Caco-2 (cell line): Measurements from ENCODE around the gene PIP4K2A. TPM values are rescaled to one million over a fixed set of nuclear protein-coding genes. Genes with fewer than 3 reads are reported as not detected.

Source experiments
- BruUV-seq: library from RNA; stranded (reverse); fragments of 400-500 nt; replicated peaks from 2 replicates; lab custom pipeline; 2021; lab: Mats Ljungman, UMichigan
- CTCF ChIA-PET: fragments of 300-600 bp; sonication (Branson Sonifier 250); formaldehyde crosslinking; loops from one replicate; lab custom pipeline; 2022; ENCODE audit warnings: antibody characterized with exemption; lab: Charles Lee
- POLR2A ChIA-PET: fragments of 300-600 bp; sonication (Branson Sonifier 250); formaldehyde crosslinking; loops from one replicate; lab custom pipeline; 2022; ENCODE audit warnings: antibody characterized with exemption; lab: Charles Lee
- DNase-seq, 2 experiments: peaks; one replicate each; pipeline versions ENCODE4 v3.0.0 to v3.0.0-alpha.2; 2020 to 2022
- H3K27me3 ChIP-seq: replicated peaks from 2 replicates; pipeline ENCODE4 v1.6.0; 2011; ENCODE audit warnings: low read length; ENCODE audit not compliant: control insufficient read depth, insufficient read depth
- H3K36me3 ChIP-seq: 2 replicates; pipeline ENCODE4 v1.5.1; 2011; ENCODE audit warnings: low read length; ENCODE audit not compliant: control insufficient read depth, insufficient read depth
- H3K4me1 ChIP-seq: fragments of 250-450 bp; sonication (Bioruptor Pico); 2 replicates; pipeline ENCODE4 v1.5.1; 2020; ENCODE audit warnings: mild to moderate bottlenecking
- H3K4me3 ChIP-seq: 2 replicates; pipeline ENCODE4 v1.5.1; 2011; ENCODE audit warnings: low read depth, mild to moderate bottlenecking, control low read depth, low read length
- H3K9me3 ChIP-seq: fragments of 250-450 bp; sonication (Bioruptor Pico); 2 replicates; pipeline ENCODE4 v1.5.1; 2020; ENCODE audit warnings: mild to moderate bottlenecking, moderate library complexity
- H3K27ac Mint-ChIP-seq: one replicate; pipeline ENCODE4 v1.8.0; 2022; ENCODE audit warnings: mixed read lengths; ENCODE audit not compliant: unreplicated experiment
- H3K27me3 Mint-ChIP-seq: one replicate; pipeline ENCODE4 v1.8.0; 2022; ENCODE audit warnings: mixed read lengths; ENCODE audit not compliant: insufficient read depth, unreplicated experiment
- H3K36me3 Mint-ChIP-seq: one replicate; pipeline ENCODE4 v1.8.0; 2022; ENCODE audit warnings: mild to moderate bottlenecking, mixed read lengths; ENCODE audit not compliant: insufficient read depth, unreplicated experiment
- H3K4me1 Mint-ChIP-seq: one replicate; pipeline ENCODE4 v1.8.0; 2022; ENCODE audit warnings: low read depth, mixed read lengths; ENCODE audit not compliant: unreplicated experiment
- H3K4me3 Mint-ChIP-seq: one replicate; pipeline ENCODE4 v1.8.0; 2022; ENCODE audit warnings: mild to moderate bottlenecking, moderate library complexity, mixed read lengths; ENCODE audit not compliant: unreplicated experiment
- H3K9me3 Mint-ChIP-seq: one replicate; pipeline ENCODE4 v1.8.0; 2022; ENCODE audit warnings: mixed read lengths; ENCODE audit not compliant: unreplicated experiment
- CTCF ChIP-seq, 2 experiments: fragments of 200-600 bp in 1 of 2; IDR thresholded peaks; 1 replicate in 1 of 2; 2 replicates in 1 of 2; pipeline versions ENCODE4 v1.5.1 to v1.8.0; 2011 to 2022; ENCODE audit warnings: antibody characterized with exemption in 1 of 2, control low read depth in 1 of 2, inconsistent platforms in 1 of 2, low read depth in 1 of 2, low read length in 1 of 2, mild to moderate bottlenecking in 1 of 2, moderate library complexity in 1 of 2; ENCODE audit not compliant: insufficient read depth in 1 of 2, severe bottlenecking in 1 of 2, unreplicated experiment in 1 of 2
- intact Hi-C: fragments of 100-400 bp; cut with micrococcal nuclease; formaldehyde crosslinking; loops from one replicate; pipeline ENCODE4 v1.10.0; 2022; ENCODE audit not compliant: unreplicated experiment
- total RNA-seq: library from RNA; stranded (reverse); gene quantifications from 2 replicates; pipeline ENCODE4 v1.2.3, GENCODE V29; 2022

The PIP4K2A gene
- total RNA-seq, 1 experiment from 2014 or later: 26.9 TPM

- H3K36me3 Mint-ChIP-seq: no peaks in the 10 kb centered on the region
- no peak for TF ChIP-seq CTCF (IDR thresholded peaks at IDR 0.05; ENCODE audit: insufficient read depth in 1 of 2, low read depth in 1 of 2, low read length in 1 of 2, severe bottlenecking in 1 of 2, unreplicated experiment in 1 of 2)
- CTCF ChIA-PET: no interaction called here
- Histone ChIP-seq H3K9me3 (no peaks in the 10 kb centered on the region), H3K4me3 (no peak overlapping the region), H3K4me1 (no peaks in the 10 kb centered on the region), H3K27me3 (no peaks in the 10 kb centered on the region), H3K36me3 (no peaks in the 10 kb centered on the region)
- no peaks in the 10 kb centered on the region for H3K27me3 Mint-ChIP-seq
- BruUV-seq: no TSS peak
- DNase-seq: no peak
- POLR2A ChIA-PET: no interaction called here
- peaks cover 13% of the 10 kb centered on the region for H3K4me1 Mint-ChIP-seq
- H3K9me3 Mint-ChIP-seq: no peaks in the 10 kb centered on the region
- H3K27ac Mint-ChIP-seq: no peak overlapping the region
- intact Hi-C loops: no loop called here
- H3K4me3 Mint-ChIP-seq: no peak overlapping the region
These were observed 39.8 kb downstream of the PIP4K2A start for GRCh38 chr10:22674573-22674930.

GRCh38 chr10:22673785-22674572 is 40.4 kb downstream of the PIP4K2A start:
- no peaks in the 10 kb centered on the region for H3K36me3 Mint-ChIP-seq
- intact Hi-C loops: no loop called here
- no peaks in the 10 kb centered on the region for H3K9me3 ChIP-seq
- no peaks in the 10 kb centered on the region for H3K27me3 ChIP-seq
- no TSS peak for BruUV-seq
- ChIA-PET POLR2A (no interaction called here), CTCF (no interaction called here)
- no peaks in the 10 kb centered on the region for H3K9me3 Mint-ChIP-seq
- no peaks in the 10 kb centered on the region for H3K4me1 ChIP-seq
- H3K27me3 Mint-ChIP-seq: no peaks in the 10 kb centered on the region
- H3K4me1 Mint-ChIP-seq: peaks cover 13% of the 10 kb centered on the region
- no peaks in the 10 kb centered on the region for H3K36me3 ChIP-seq
- H3K4me3 Mint-ChIP-seq: no peak overlapping the region
- no peak overlapping the region for H3K4me3 ChIP-seq
- TF ChIP-seq CTCF (IDR thresholded peaks at IDR 0.05; ENCODE audit: insufficient read depth in 1 of 2, low read depth in 1 of 2, low read length in 1 of 2, severe bottlenecking in 1 of 2, unreplicated experiment in 1 of 2): no peak
- no peak for DNase-seq
- H3K27ac Mint-ChIP-seq: no peak overlapping the region

- Mint-ChIP-seq H3K4me3 (no peak overlapping the region), H3K27me3 (no peaks in the 10 kb centered on the region), H3K27ac (no peak overlapping the region), H3K4me1 (peaks cover 13% of the 10 kb centered on the region), H3K9me3 (no peaks in the 10 kb centered on the region), H3K36me3 (no peaks in the 10 kb centered on the region)
- ChIA-PET POLR2A (no interaction called here), CTCF (no interaction called here)
- intact Hi-C loops: no loop called here
- no peaks in the 10 kb centered on the region; the same call in 1 of the 2 replicates for H3K4me1 ChIP-seq
- no peaks in the 10 kb centered on the region for H3K36me3 ChIP-seq
- H3K9me3 ChIP-seq: no peaks in the 10 kb centered on the region
- no peaks in the 10 kb centered on the region for H3K27me3 ChIP-seq
- no peak for TF ChIP-seq CTCF (IDR thresholded peaks at IDR 0.05; ENCODE audit: insufficient read depth in 1 of 2, low read depth in 1 of 2, low read length in 1 of 2, severe bottlenecking in 1 of 2, unreplicated experiment in 1 of 2)
- no peak for DNase-seq
- H3K4me3 ChIP-seq: no peak overlapping the region
- BruUV-seq: no TSS peak
These were observed 41.3 kb downstream of the PIP4K2A start for GRCh38 chr10:22673091-22673392.
